SKM-1 (cell line): ENCODE results near the gene TRPM4.
A peak's percentile ranks its signal among the peaks of the same experiment; 100 is the strongest.
"Not testable (repeated sequence)": the region's sequence is repeated elsewhere in the genome, so short reads cannot be mapped to it uniquely, and the experiment has no call there.

Source experiments
- DNase-seq: peaks from one replicate; lab custom pipeline; 2025; ENCODE audit not compliant: unreplicated experiment; lab: John Stamatoyannopoulos, UW

TRPM4 gene

GRCh38 chr19:49157445-49158224 lies at the start of gene TRPM4:
TSS of gene TRPM4 (plus strand) at chr19:49157792. CDS start at chr19:49157867, 75 bp downstream.
- peak; percentile 4 for DNase-seq

- no peak for DNase-seq
Observed at GRCh38 chr19:49109051-49109450, 48.5 kb upstream of the TRPM4 start.

- DNase-seq, result no peak
Observed at GRCh38 chr19:49109569-49110233, 47.9 kb upstream of the TRPM4 start.

GRCh38 chr19:49110567-49110966 lies 47.0 kb upstream of the TRPM4 start:
- DNase-seq, result no peak

GRCh38 chr19:49111218-49111998 lies 46.2 kb upstream of the TRPM4 start:
- DNase-seq, result no peak

GRCh38 chr19:49113762-49114629 lies 43.6 kb upstream of the TRPM4 start, which contains the start of gene LIN7B:
TSS of gene LIN7B (plus strand) at chr19:49114370. CDS start at chr19:49114405, 35 bp downstream.
- no peak for DNase-seq

- DNase-seq, result no peak
Observed at GRCh38 chr19:49114630-49115363, 42.8 kb upstream of the TRPM4 start.

GRCh38 chr19:49116544-49116943 lies 41.0 kb upstream of the TRPM4 start:
- DNase-seq, result no peak

- DNase-seq, result no peak
Observed at GRCh38 chr19:49117677-49118564, 39.7 kb upstream of the TRPM4 start.

- peak; percentile 55 for DNase-seq
Observed at GRCh38 chr19:49118565-49119410, 38.8 kb upstream of the TRPM4 start, which contains the start of gene C19orf73. TSS of gene C19orf73 (minus strand) at chr19:49119143. CDS start at chr19:49119022, 121 bp downstream.

GRCh38 chr19:49119411-49120324 lies 37.9 kb upstream of the TRPM4 start, which contains the start of gene PPFIA3:
TSS of gene PPFIA3 (plus strand) at chr19:49119544. CDS start at chr19:49127874, 8,330 bp downstream.
- DNase-seq, result no peak

- no peak for DNase-seq
Observed at GRCh38 chr19:49120325-49120683, 37.3 kb upstream of the TRPM4 start.

- DNase-seq, result no peak
Observed at GRCh38 chr19:49120868-49121267, 36.7 kb upstream of the TRPM4 start.

GRCh38 chr19:49121841-49122240 lies 35.8 kb upstream of the TRPM4 start:
- DNase-seq, result not testable (repeated sequence)

GRCh38 chr19:49123285-49123684 lies 34.3 kb upstream of the TRPM4 start:
- DNase-seq, result not testable (repeated sequence)

- no peak for DNase-seq
Observed at GRCh38 chr19:49125025-49125731, 32.4 kb upstream of the TRPM4 start.
